PC-3 (cell line): Measurements from ENCODE around the gene EBP.

Source experiments
- EZH2 ChIP-seq: fragments of 300-600 bp; sonication (generic); IDR thresholded peaks from one replicate; pipeline ENCODE4 v1.6.1; 2017; ENCODE audit warnings: antibody characterized with exemption, mild to moderate bottlenecking, low read length; ENCODE audit not compliant: unreplicated experiment
- TF ChIP-seq, protein P1 (sequence below): fragments of 300-600 bp; sonication (generic); conservative IDR thresholded peaks from 2 replicates; pipeline ENCODE4 v1.5.1; 2017; ENCODE audit warnings: antibody characterized with exemption, low read depth, mild to moderate bottlenecking, low read length

DNA sequence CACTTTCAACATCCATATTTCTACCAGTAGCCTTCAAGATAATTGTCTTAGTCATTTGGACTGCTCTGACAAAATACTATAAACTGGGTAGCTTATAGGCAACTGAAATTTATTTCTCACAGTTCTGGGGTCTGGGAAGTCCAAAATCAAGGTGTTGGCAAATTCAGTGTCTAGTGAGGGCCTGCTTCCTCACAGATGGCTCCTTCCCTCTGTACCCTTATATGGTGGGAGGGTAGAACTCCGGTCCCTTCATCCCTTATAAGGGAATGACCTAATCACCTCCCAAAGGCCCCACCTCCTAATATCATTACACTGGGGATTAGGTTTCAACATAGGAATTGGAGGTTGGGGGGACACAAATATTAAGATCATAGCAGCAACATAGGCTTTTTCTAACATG lies 10.6 kb downstream of the EBP start:
- TF ChIP-seq, protein P1, sequence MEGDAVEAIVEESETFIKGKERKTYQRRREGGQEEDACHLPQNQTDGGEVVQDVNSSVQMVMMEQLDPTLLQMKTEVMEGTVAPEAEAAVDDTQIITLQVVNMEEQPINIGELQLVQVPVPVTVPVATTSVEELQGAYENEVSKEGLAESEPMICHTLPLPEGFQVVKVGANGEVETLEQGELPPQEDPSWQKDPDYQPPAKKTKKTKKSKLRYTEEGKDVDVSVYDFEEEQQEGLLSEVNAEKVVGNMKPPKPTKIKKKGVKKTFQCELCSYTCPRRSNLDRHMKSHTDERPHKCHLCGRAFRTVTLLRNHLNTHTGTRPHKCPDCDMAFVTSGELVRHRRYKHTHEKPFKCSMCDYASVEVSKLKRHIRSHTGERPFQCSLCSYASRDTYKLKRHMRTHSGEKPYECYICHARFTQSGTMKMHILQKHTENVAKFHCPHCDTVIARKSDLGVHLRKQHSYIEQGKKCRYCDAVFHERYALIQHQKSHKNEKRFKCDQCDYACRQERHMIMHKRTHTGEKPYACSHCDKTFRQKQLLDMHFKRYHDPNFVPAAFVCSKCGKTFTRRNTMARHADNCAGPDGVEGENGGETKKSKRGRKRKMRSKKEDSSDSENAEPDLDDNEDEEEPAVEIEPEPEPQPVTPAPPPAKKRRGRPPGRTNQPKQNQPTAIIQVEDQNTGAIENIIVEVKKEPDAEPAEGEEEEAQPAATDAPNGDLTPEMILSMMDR, result no peak
- no peak for TF ChIP-seq EZH2
